GM21528 (cell line): ENCODE measurements around the gene FN3KRP.

ENCODE experiments used
- ATAC-seq: cut with Tn5 transposase; IDR thresholded peaks from one replicate; pipeline ENCODE4 v1.9.1; 2021; ENCODE audit warnings: mild to moderate bottlenecking, moderate library complexity; ENCODE audit not compliant: unreplicated experiment, low FRiP score

Gene FN3KRP

DNA sequence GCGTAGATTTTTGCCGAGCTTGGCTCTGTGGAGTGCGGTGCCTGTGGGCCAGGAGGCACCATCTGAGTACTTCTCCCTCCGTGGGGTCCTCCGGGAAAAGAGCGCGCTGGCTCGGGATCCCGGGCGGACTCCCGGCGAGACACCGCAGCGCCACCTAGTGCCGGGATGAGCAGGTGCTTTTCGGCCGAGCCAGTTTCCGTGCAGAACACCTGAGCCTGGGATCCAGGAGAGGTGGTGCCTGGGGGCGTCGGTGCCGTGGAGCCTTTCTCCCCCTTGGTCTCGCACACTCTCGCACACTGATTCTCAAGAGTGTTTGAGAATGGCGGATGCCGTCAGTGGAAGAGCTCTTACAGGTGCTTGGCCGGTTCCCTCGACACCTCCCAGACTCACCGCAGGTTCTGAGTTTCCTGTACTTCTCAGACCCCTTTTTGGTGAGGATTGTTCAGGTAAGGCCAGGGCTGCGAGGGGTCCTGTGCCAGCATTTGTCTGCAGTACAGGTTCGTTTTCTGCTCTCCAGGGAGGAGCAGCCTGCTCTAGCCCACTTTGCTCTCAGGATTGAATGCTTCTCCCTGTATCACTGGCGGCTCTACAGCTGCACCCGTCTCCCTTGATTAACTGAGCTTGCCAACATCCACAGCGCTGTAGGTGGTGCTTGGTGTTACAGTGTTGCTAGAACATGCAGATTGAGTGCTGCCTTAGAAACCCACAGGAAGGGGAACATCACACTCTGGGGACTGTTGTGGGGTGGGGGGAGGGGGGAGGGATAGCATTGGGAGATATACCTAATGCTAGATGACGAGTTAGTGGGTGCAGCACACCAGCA, 58.7 kb downstream of the FN3KRP start:
- no peak for ATAC-seq

DNA sequence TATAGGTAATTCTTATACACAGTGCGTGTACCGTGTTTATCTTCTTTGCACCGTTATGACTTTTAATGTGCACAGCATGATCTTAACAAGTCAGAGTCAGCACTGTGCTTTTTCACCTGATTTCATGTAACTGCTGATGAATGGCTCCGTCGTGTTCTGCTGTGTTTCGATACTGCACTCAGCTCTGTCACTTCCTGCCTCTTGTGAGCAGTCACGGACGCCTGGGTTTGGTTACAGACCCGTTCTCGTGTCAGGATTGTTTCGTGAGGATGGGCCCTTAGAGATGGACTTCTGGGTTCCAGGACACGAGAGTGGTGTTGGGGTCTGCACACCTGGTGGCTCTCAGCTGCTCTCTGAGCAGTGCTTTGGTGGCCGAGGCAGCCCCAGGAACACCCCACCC, 59.9 kb downstream of the FN3KRP start:
- ATAC-seq = no peak
